HCT116 (cell line): ENCODE data around the gene NRAP.

Source experiments
- EZH2 ChIP-seq: fragments of 200-600 bp; sonication (generic); IDR thresholded peaks from 2 replicates; pipeline ENCODE4 v1.6.1; 2017; ENCODE audit warnings: antibody characterized with exemption, mixed run types
- POLR2AphosphoS5 ChIP-seq: IDR thresholded peaks from 2 replicates; pipeline ENCODE4 v1.6.1; 2011; ENCODE audit warnings: mild to moderate bottlenecking, low read depth, low read length, moderate library complexity
- SIN3A ChIP-seq: IDR thresholded peaks from 2 replicates; pipeline ENCODE4 v1.6.1; 2012; ENCODE audit warnings: low read depth
- SP1 ChIP-seq: IDR thresholded peaks from 2 replicates; pipeline ENCODE4 v1.6.1; 2012; ENCODE audit warnings: low read depth
- TF ChIP-seq, protein P1 (sequence below): IDR thresholded peaks from 2 replicates; pipeline ENCODE4 v1.6.1; 2012
- TF ChIP-seq, protein P2 (sequence below), 3 experiments: fragments of 200-600 bp in 1 of 3; sonication (generic) in 1 of 3; IDR thresholded peaks in 2 of 3; conservative IDR thresholded peaks in 1 of 3; 2 replicates each; pipeline ENCODE4 v1.5.1; 2012 to 2017; ENCODE audit warnings: low read depth in 2 of 3, low read length in 2 of 3, antibody characterized with exemption in 1 of 3, borderline replicate concordance in 1 of 3, control low read depth in 1 of 3, mild to moderate bottlenecking in 1 of 3, mixed read lengths in 1 of 3, mixed run types in 1 of 3, moderate library complexity in 1 of 3; ENCODE audit not compliant: insufficient read depth in 1 of 3

DNA sequence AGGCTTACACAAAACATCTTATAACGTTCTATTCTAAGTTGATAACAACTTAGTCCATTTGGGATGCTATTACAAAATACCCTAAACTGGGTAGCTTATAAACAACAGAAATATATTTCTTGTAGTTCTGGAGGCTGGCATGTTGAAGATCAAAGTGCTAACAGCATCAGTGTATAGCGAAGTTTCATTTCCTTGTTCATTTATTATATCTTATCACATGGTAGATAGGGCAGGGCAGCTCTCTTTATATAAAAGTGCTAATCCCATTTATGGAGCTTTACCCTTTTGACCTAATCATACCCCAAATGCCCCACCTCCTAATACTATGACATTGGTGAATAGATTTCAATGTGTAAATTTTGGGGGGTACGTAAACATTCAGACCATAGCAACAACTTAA, 22.2 kb upstream of the NRAP start:
- TF ChIP-seq, protein P1, sequence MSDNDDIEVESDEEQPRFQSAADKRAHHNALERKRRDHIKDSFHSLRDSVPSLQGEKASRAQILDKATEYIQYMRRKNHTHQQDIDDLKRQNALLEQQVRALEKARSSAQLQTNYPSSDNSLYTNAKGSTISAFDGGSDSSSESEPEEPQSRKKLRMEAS, result no peak
- no peak for TF ChIP-seq POLR2AphosphoS5
- TF ChIP-seq SP1, result no peak
- TF ChIP-seq SIN3A, result no peak
- no peak for TF ChIP-seq EZH2
- TF ChIP-seq, protein P2, sequence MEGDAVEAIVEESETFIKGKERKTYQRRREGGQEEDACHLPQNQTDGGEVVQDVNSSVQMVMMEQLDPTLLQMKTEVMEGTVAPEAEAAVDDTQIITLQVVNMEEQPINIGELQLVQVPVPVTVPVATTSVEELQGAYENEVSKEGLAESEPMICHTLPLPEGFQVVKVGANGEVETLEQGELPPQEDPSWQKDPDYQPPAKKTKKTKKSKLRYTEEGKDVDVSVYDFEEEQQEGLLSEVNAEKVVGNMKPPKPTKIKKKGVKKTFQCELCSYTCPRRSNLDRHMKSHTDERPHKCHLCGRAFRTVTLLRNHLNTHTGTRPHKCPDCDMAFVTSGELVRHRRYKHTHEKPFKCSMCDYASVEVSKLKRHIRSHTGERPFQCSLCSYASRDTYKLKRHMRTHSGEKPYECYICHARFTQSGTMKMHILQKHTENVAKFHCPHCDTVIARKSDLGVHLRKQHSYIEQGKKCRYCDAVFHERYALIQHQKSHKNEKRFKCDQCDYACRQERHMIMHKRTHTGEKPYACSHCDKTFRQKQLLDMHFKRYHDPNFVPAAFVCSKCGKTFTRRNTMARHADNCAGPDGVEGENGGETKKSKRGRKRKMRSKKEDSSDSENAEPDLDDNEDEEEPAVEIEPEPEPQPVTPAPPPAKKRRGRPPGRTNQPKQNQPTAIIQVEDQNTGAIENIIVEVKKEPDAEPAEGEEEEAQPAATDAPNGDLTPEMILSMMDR (IDR thresholded peaks at IDR 0.05 in 2 of 3, conservative IDR thresholded peaks at IDR 0.05 in 1 of 3; ENCODE audit: borderline replicate concordance in 1 of 3, insufficient read depth in 1 of 3, low read depth in 2 of 3, low read length in 2 of 3), result no peak
